HFFc6 (cell line): ENCODE measurements around the gene RARRES1. TPM values are rescaled to one million over a fixed set of nuclear protein-coding genes. Genes with fewer than 3 reads are reported as not detected.
A peak's percentile ranks its signal among the peaks of the same experiment; 100 is the strongest.

Experiments used
- DNase-seq: peaks from one replicate; pipeline ENCODE4 v3.0.0-alpha.2; 2018
- H3K27ac Mint-ChIP-seq: 2 replicates; pipeline ENCODE4 v1.8.0; 2020; ENCODE audit warnings: mild to moderate bottlenecking, mixed read lengths
- H3K27me3 Mint-ChIP-seq: 2 replicates; pipeline ENCODE4 v1.8.0; 2021; ENCODE audit warnings: mild to moderate bottlenecking, moderate library complexity, mixed read lengths; ENCODE audit not compliant: insufficient read depth
- H3K36me3 Mint-ChIP-seq: 2 replicates; pipeline ENCODE4 v1.8.0; 2021; ENCODE audit warnings: low read depth, mixed read lengths
- H3K4me1 Mint-ChIP-seq: 2 replicates; pipeline ENCODE4 v1.8.0; 2020; ENCODE audit warnings: low read depth, mixed read lengths
- H3K4me3 Mint-ChIP-seq: 2 replicates; pipeline ENCODE4 v1.8.0; 2020; ENCODE audit warnings: mild to moderate bottlenecking, moderate library complexity, mixed read lengths
- H3K9me3 Mint-ChIP-seq: 2 replicates; pipeline ENCODE4 v1.8.0; 2020; ENCODE audit warnings: mild to moderate bottlenecking, mixed read lengths
- CTCF ChIP-seq: fragments of 200-600 bp; sonication (generic); IDR thresholded peaks from 2 replicates; pipeline ENCODE4 v1.5.0; 2021; ENCODE audit warnings: antibody characterized with exemption, mild to moderate bottlenecking
- total RNA-seq, 6 experiments: library from RNA; stranded (reverse); fragmentation: NEBNext Ultra II Directional; extraction: Animal tissue kit (Norgen Biotek cat#: 25700); gene quantifications; 2 replicates in 1 of 6; 3 replicates in 5 of 6; pipeline ENCODE4 v1.2.3, GENCODE V29; 2021

The RARRES1 gene
- total RNA-seq, 6 experiments from 2014 or later = 0.51 to 1.3 (median 0.77) TPM; not detected in 1

- Mint-ChIP-seq H3K27me3 (no peaks in the 10 kb centered on the region), H3K36me3 (peaks cover 18% of the 10 kb centered on the region), H3K4me3 (no peak overlapping the region), H3K4me1 (peaks cover 32% of the 10 kb centered on the region), H3K9me3 (no peaks in the 10 kb centered on the region), H3K27ac (peak overlapping the region; percentile 59; the same call in 1 of the 2 replicates)
- DNase-seq = peak; percentile 7
- no peak for TF ChIP-seq CTCF
Observed at GRCh38 chr3:158685159-158685558, 47.1 kb downstream of the RARRES1 start.

GRCh38 chr3:158683230-158683962 is 48.9 kb downstream of the RARRES1 start:
- peaks cover 44% of the 10 kb centered on the region for H3K4me1 Mint-ChIP-seq
- no peak for TF ChIP-seq CTCF
- no peaks in the 10 kb centered on the region for H3K9me3 Mint-ChIP-seq
- peak overlapping the region; percentile 41 for H3K4me3 Mint-ChIP-seq
- H3K36me3 Mint-ChIP-seq = peaks cover 16% of the 10 kb centered on the region
- H3K27ac Mint-ChIP-seq = peak overlapping the region; percentile 75
- peak; percentile 69 for DNase-seq
- H3K27me3 Mint-ChIP-seq = no peaks in the 10 kb centered on the region

GRCh38 chr3:158680861-158681260 is 51.4 kb downstream of the RARRES1 start:
- no peaks in the 10 kb centered on the region for H3K9me3 Mint-ChIP-seq
- no peaks in the 10 kb centered on the region for H3K27me3 Mint-ChIP-seq
- H3K4me3 Mint-ChIP-seq = no peak overlapping the region
- TF ChIP-seq CTCF = no peak
- no peak for DNase-seq
- H3K27ac Mint-ChIP-seq = no peak overlapping the region
- peaks cover 25% of the 10 kb centered on the region for H3K36me3 Mint-ChIP-seq
- H3K4me1 Mint-ChIP-seq = peaks cover 44% of the 10 kb centered on the region

GRCh38 chr3:158679547-158680000 is 52.7 kb downstream of the RARRES1 start:
- no peak for TF ChIP-seq CTCF
- Mint-ChIP-seq H3K4me3 (no peak overlapping the region), H3K27ac (peak overlapping the region; percentile 36; the same call in 1 of the 2 replicates), H3K4me1 (peaks cover 32% of the 10 kb centered on the region), H3K36me3 (peaks cover 20% of the 10 kb centered on the region), H3K27me3 (no peaks in the 10 kb centered on the region), H3K9me3 (no peaks in the 10 kb centered on the region)
- peak; percentile 8 for DNase-seq

- DNase-seq = no peak
- H3K9me3 Mint-ChIP-seq = no peaks in the 10 kb centered on the region
- TF ChIP-seq CTCF = no peak
- H3K27me3 Mint-ChIP-seq = no peaks in the 10 kb centered on the region
- H3K27ac Mint-ChIP-seq = no peak overlapping the region
- H3K36me3 Mint-ChIP-seq = peaks cover 15% of the 10 kb centered on the region
- H3K4me3 Mint-ChIP-seq = no peak overlapping the region
- H3K4me1 Mint-ChIP-seq = peaks cover 23% of the 10 kb centered on the region
Observed at GRCh38 chr3:158678687-158679086, 53.6 kb downstream of the RARRES1 start.
